ENCODE measurements around the gene ARFGAP1. TPM values are rescaled to one million over a fixed set of nuclear protein-coding genes. Genes with fewer than 3 reads are reported as not detected.
"Not testable (repeated sequence)": the region's sequence is repeated elsewhere in the genome, so short reads cannot be mapped to it uniquely, and the experiment has no call there.

The ARFGAP1 gene
- total RNA-seq, 1 donor from 2014 or later: 93.8 TPM

DNA sequence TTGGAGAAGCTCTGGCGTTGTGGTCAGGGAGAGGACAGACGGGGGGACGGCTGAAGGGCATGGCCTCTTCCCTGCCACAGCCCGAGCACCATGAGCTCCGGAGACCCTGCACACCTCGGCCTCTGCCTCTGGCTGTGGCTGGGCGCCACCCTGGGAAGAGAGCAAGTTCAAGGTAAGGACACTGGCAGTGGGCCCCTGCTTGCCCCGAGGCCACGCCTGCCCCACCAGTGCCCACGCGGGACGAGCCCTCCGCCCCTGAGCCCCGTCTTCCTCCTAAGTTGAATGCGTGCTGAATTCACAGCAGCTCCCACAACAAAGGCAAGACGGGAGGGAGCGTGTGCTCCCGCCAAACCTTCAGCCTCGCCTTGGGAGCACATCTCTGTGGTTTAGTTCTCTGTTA is 22.4 kb downstream of the ARFGAP1 start:
- H3K9me3 Mint-ChIP-seq: no peaks in the 10 kb centered on the region
- no peak for DNase-seq (ENCODE audit: low spot score)
- no peaks in the 10 kb centered on the region for H3K4me1 Mint-ChIP-seq (ENCODE audit: low read depth)
- no peaks in the 10 kb centered on the region for H3K36me3 Mint-ChIP-seq (ENCODE audit: low read depth)
- no peak overlapping the region for H3K4me3 Mint-ChIP-seq (ENCODE audit: low read depth)
- H3K27ac Mint-ChIP-seq: no peak overlapping the region
- H3K27me3 Mint-ChIP-seq (ENCODE audit: low read depth): peaks cover 7% of the 10 kb centered on the region
- intact Hi-C loops (cut with micrococcal nuclease): no loop called here

- no peaks in the 10 kb centered on the region for H3K9me3 Mint-ChIP-seq
- intact Hi-C loops (cut with micrococcal nuclease): no loop called here
- H3K4me1 Mint-ChIP-seq (ENCODE audit: low read depth): no peaks in the 10 kb centered on the region
- H3K27ac Mint-ChIP-seq: no peak overlapping the region
- H3K36me3 Mint-ChIP-seq (ENCODE audit: low read depth): no peaks in the 10 kb centered on the region
- peaks cover 7% of the 10 kb centered on the region for H3K27me3 Mint-ChIP-seq (ENCODE audit: low read depth)
- no peak overlapping the region for H3K4me3 Mint-ChIP-seq (ENCODE audit: low read depth)
- no peak for DNase-seq (ENCODE audit: low spot score)
Measured at GRCh38 chr20:63295422-63295821, 22.8 kb downstream of the ARFGAP1 start.

DNA sequence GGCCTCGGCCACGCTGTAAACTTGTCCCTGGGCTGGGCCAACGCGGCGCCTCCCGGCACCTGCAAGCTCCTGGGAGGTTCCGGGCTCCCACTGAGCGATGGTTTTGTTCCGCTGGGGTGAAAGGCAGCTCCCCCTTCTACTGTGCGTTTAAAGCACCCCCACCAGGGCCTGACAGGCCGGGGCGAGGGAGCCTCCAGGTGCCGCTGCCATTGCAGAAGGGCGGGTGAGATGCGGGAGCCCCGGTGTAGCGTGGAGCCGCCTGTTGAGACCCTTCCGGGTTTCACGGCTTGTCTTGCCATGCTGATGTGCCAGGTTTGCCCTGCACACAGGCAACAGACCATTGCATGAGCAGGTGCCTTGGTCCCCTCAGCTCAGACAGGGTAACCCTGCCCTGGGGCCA is 23.2 kb downstream of the ARFGAP1 start:
- Mint-ChIP-seq H3K27me3 (ENCODE audit: low read depth) (peaks cover 10% of the 10 kb centered on the region), H3K4me3 (ENCODE audit: low read depth) (no peak overlapping the region), H3K4me1 (ENCODE audit: low read depth) (no peaks in the 10 kb centered on the region), H3K36me3 (ENCODE audit: low read depth) (no peaks in the 10 kb centered on the region), H3K9me3 (no peaks in the 10 kb centered on the region), H3K27ac (no peak overlapping the region)
- DNase-seq (ENCODE audit: low spot score): no peak
- intact Hi-C loops (cut with micrococcal nuclease): no loop called here

GRCh38 chr20:63296531-63297299 is 24.1 kb downstream of the ARFGAP1 start:
- Mint-ChIP-seq H3K4me3 (ENCODE audit: low read depth) (no peak overlapping the region), H3K27ac (no peak overlapping the region)
- intact Hi-C loops (cut with micrococcal nuclease): no loop called here

GRCh38 chr20:63297371-63297781 is 24.8 kb downstream of the ARFGAP1 start:
- Mint-ChIP-seq H3K4me1 (ENCODE audit: low read depth) (no peaks in the 10 kb centered on the region), H3K4me3 (ENCODE audit: low read depth) (no peak overlapping the region), H3K9me3 (peaks cover 7% of the 10 kb centered on the region), H3K27ac (no peak overlapping the region), H3K27me3 (ENCODE audit: low read depth) (peaks cover 17% of the 10 kb centered on the region), H3K36me3 (ENCODE audit: low read depth) (no peaks in the 10 kb centered on the region)
- DNase-seq (ENCODE audit: low spot score): no peak
- intact Hi-C loops (cut with micrococcal nuclease): no loop called here

More at GRCh38 chr20:63296531-63297299, 24.1 kb downstream of the ARFGAP1 start:
- H3K9me3 Mint-ChIP-seq: peaks cover 4% of the 10 kb centered on the region
- no peaks in the 10 kb centered on the region for H3K36me3 Mint-ChIP-seq (ENCODE audit: low read depth)
- DNase-seq (ENCODE audit: low spot score): no peak
- peaks cover 14% of the 10 kb centered on the region for H3K27me3 Mint-ChIP-seq (ENCODE audit: low read depth)
- H3K4me1 Mint-ChIP-seq (ENCODE audit: low read depth): no peaks in the 10 kb centered on the region

DNA sequence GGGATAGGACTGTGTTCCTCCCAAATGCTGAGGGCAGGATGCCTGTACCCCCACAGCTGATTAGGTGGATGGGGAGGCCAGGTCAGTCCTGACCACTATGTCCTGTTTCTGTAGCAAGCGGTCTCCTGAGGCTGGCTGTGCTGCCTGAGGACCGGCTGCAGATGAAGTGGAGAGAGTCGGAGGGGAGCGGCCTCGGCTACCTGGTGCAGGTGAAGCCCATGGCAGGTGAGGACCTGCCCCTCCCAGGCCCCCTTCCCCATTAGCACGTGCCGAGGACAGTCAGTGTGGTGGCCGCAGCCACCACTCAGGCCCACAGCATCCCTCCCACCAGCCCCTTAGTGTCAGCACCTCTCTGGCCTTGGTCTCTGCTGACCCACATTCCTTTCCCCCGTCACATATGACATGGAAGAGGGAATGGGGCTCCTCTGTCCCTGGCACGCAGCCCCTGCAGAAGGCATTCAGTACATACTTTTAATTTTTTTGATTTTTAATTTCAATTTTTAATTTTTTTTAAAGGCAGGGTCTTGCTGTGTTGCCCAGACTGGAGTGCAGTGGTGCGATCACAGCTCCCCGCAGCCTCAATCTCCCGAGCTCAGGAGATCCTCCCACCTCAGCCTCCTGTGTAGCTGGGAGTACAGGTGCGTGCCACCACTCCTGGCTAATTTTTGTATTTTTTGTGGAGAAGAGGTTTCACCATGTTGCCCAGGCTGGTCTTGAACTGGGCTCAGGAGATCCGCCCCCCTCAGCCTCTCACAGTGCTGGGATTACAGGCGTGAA is 25.4 kb downstream of the ARFGAP1 start:
- no peak for DNase-seq (ENCODE audit: low spot score)
- no peaks in the 10 kb centered on the region for H3K4me1 Mint-ChIP-seq (ENCODE audit: low read depth)
- peaks cover 7% of the 10 kb centered on the region for H3K9me3 Mint-ChIP-seq
- intact Hi-C loops (cut with micrococcal nuclease): no loop called here
- no peak overlapping the region for H3K4me3 Mint-ChIP-seq (ENCODE audit: low read depth)
- no peak overlapping the region for H3K27ac Mint-ChIP-seq
- H3K27me3 Mint-ChIP-seq (ENCODE audit: low read depth): peaks cover 17% of the 10 kb centered on the region
- H3K36me3 Mint-ChIP-seq (ENCODE audit: low read depth): no peaks in the 10 kb centered on the region

DNA sequence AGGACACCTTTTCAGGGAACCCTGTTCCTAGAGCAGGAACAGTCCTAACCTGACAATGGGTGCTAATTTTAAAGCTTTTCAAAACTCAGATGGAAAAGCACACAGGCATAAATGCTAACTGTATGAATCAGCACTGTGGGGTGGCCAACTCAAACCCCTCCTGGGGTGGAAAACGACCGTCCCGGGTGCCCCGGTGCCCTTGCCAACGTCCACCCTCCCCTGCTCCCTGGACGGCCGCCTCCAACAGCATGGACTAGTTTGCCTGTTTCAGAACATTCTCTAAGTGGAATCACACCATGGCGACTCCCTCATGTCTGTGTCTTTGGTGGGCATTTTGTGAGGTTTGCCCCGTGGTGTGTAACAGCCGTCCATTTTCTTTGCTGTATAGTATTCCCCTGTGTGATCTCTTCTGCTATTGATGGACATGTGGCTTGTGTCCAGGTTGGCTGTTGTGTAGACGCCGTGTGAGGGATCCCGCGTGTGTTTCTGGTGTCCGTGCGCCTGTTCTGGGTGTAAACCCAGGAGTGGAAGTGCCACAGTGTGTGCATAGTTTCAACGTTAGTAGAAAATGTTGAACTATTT is 26.2 kb downstream of the ARFGAP1 start:
- DNase-seq (ENCODE audit: low spot score): no peak
- Mint-ChIP-seq H3K36me3 (ENCODE audit: low read depth) (no peaks in the 10 kb centered on the region), H3K27me3 (ENCODE audit: low read depth) (peaks cover 17% of the 10 kb centered on the region), H3K27ac (no peak overlapping the region), H3K9me3 (peaks cover 7% of the 10 kb centered on the region), H3K4me3 (ENCODE audit: low read depth) (no peak overlapping the region), H3K4me1 (ENCODE audit: low read depth) (no peaks in the 10 kb centered on the region)
- intact Hi-C loops (cut with micrococcal nuclease): no loop called here

- H3K27ac Mint-ChIP-seq: no peak overlapping the region
- peaks cover 7% of the 10 kb centered on the region for H3K9me3 Mint-ChIP-seq
- H3K4me3 Mint-ChIP-seq (ENCODE audit: low read depth): no peak overlapping the region
- H3K27me3 Mint-ChIP-seq (ENCODE audit: low read depth): peaks cover 12% of the 10 kb centered on the region
- no peaks in the 10 kb centered on the region for H3K36me3 Mint-ChIP-seq (ENCODE audit: low read depth)
- no peaks in the 10 kb centered on the region for H3K4me1 Mint-ChIP-seq (ENCODE audit: low read depth)
- intact Hi-C loops (cut with micrococcal nuclease): no loop called here
- DNase-seq (ENCODE audit: low spot score): no peak
Measured at GRCh38 chr20:63301671-63302070, 29.1 kb downstream of the ARFGAP1 start.

DNA sequence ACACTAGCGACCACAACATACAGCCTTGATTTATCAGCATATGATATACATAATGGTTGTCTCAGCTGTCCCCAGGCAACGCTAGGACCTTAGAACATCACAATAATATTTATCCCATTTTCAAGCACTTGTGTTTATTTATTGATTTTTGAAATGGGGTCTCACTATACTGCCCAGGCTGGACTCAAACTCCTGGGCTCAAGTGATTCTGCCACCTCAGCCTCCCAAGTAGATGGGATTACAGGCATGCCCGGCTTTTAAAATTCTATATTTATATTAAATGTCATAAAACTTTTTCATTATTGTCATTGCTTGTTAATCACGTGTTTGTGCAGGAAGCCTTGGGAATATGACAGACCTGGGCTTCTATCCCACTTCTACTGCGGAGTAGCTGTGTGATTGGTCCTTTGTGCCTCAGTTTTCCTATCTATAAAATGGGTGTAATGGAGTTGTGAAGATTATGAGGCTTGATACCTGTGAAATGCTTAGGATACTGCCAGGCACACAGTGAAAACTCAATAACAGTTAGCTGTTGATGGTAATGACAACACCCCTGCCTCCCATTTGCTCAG is 30.6 kb downstream of the ARFGAP1 start:
- Mint-ChIP-seq H3K4me1 (ENCODE audit: low read depth) (no peaks in the 10 kb centered on the region), H3K9me3 (peaks cover 7% of the 10 kb centered on the region), H3K4me3 (ENCODE audit: low read depth) (no peak overlapping the region), H3K27ac (no peak overlapping the region), H3K36me3 (ENCODE audit: low read depth) (no peaks in the 10 kb centered on the region), H3K27me3 (ENCODE audit: low read depth) (peaks cover 10% of the 10 kb centered on the region)
- DNase-seq (ENCODE audit: low spot score): no peak
- intact Hi-C loops (cut with micrococcal nuclease): no loop called here

DNA sequence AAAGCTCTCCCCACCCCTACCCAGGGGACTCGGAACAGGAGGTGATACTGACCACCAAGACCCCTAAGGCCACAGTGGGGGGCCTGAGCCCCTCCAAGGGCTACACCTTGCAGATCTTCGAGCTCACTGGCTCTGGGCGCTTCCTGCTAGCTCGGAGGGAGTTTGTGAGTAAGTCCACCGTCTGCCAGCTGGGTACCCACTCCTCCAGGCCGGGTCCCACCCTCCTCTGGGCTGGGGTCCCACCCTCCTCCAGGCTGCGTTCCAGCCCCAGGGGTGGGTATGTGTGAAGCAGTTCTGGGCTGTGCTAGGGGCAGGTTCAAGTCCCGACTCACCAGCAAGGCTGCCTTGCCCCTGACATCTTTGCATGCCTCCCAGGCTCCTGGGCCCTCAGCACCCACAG is 32.8 kb downstream of the ARFGAP1 start:
- H3K27me3 Mint-ChIP-seq (ENCODE audit: low read depth): peaks cover 10% of the 10 kb centered on the region
- DNase-seq (ENCODE audit: low spot score): no peak
- no peak overlapping the region for H3K4me3 Mint-ChIP-seq (ENCODE audit: low read depth)
- no peaks in the 10 kb centered on the region for H3K4me1 Mint-ChIP-seq (ENCODE audit: low read depth)
- H3K27ac Mint-ChIP-seq: no peak overlapping the region
- H3K9me3 Mint-ChIP-seq: peaks cover 7% of the 10 kb centered on the region
- intact Hi-C loops (cut with micrococcal nuclease): loop anchor here (5.0 kb wide), 1 partner anchor 77 kb away; no protein-coding TSS in a partner anchor
- no peaks in the 10 kb centered on the region for H3K36me3 Mint-ChIP-seq (ENCODE audit: low read depth)

DNA sequence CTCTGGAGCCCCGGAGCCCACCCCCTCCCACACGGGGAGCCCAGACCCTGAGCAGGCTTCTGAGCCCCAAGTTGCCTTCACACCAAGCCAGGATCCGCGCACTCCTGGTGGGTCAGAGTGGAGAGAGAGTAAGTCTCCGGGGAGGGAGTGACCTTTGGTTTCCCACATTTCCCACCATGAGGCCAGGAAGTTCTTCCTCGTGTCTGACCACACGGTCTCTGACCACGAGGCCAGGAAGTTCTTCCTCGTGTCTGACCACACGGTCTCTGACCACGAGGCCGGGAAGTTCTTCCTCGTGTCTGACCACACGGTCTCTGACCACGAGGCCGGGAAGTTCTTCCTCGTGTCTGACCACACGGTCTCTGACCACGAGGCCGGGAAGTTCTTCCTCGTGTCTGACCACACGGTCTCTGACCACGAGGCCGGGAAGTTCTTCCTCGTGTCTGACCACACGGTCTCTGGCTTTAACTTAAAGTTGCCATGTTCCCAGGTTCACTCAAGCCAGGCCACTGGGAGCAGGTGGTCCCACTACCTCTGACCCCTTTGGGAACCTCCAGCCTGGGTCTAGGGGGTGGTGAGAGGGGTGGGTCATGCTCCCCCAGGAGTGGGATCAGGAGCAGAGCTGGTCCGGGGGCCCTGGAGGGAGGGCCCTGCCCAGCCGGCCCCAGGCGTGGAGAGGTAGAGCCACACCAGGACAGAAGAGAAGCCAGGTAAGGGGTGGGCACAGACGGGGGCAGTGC is 33.5 kb downstream of the ARFGAP1 start:
- not testable (repeated sequence) for DNase-seq (ENCODE audit: low spot score); H3K9me3 Mint-ChIP-seq; H3K4me1 Mint-ChIP-seq (ENCODE audit: low read depth); H3K27me3 Mint-ChIP-seq (ENCODE audit: low read depth); H3K27ac Mint-ChIP-seq; H3K36me3 Mint-ChIP-seq (ENCODE audit: low read depth); H3K4me3 Mint-ChIP-seq (ENCODE audit: low read depth)
- intact Hi-C loops (cut with micrococcal nuclease): loop anchor here (5.0 kb wide), 1 partner anchor 76 kb away; no protein-coding TSS in a partner anchor
